ENCODE results near the gene VAC14. TPM values are rescaled to one million over a fixed set of nuclear protein-coding genes. Genes with fewer than 3 reads are reported as not detected.

The VAC14 gene
- total RNA-seq, 1 donor from 2014 or later, result 16.1 TPM

- H3K9ac ChIP-seq, result no peak overlapping the region
- peaks cover 31% of the 10 kb centered on the region for H3F3A ChIP-seq (ENCODE audit: low read depth)
- H3K36me3 ChIP-seq, result no peaks in the 10 kb centered on the region
- no peak overlapping the region for H2AFZ ChIP-seq (replicated peaks)
- H3K9me3 ChIP-seq (ENCODE audit: low read depth), result no peaks in the 10 kb centered on the region
- Mint-ChIP-seq H3K4me3 (no peak overlapping the region), H3K4me1 (peaks cover 56% of the 10 kb centered on the region), H3K27ac (peak overlapping the region; percentile 95), H3K27me3 (ENCODE audit: insufficient read depth, low read depth) (peaks cover 9% of the 10 kb centered on the region), H3K9me3 (no peaks in the 10 kb centered on the region), H3K36me3 (no peaks in the 10 kb centered on the region)
- no peak overlapping the region for H3K4me2 ChIP-seq
- no peaks in the 10 kb centered on the region for H3K79me2 ChIP-seq (ENCODE audit: low read depth)
- H3K4me3 ChIP-seq, result no peak overlapping the region
- H3K27ac ChIP-seq, result no peak overlapping the region
- peaks cover 42% of the 10 kb centered on the region for H3K4me1 ChIP-seq
- no peaks in the 10 kb centered on the region for H3K27me3 ChIP-seq
- TF ChIP-seq EZH2 (IDR thresholded peaks at IDR 0.05) (no peak), EZH2phosphoT487 (IDR thresholded peaks at IDR 0.05) (no peak), CTCF (IDR thresholded peaks at IDR 0.05) (no peak)
- peaks cover 10% of the 10 kb centered on the region for H4K20me1 ChIP-seq (ENCODE audit: low read depth)
- DNase-seq (ENCODE audit: low spot score), result peak; percentile 45
Measured at GRCh38 chr16:70691223-70692129, 109.5 kb downstream of the VAC14 start.

GRCh38 chr16:70689970-70690891 is 110.7 kb downstream of the VAC14 start:
- H3K4me1 Mint-ChIP-seq, result peaks cover 53% of the 10 kb centered on the region
- Histone ChIP-seq H4K20me1 (ENCODE audit: low read depth) (peaks cover 13% of the 10 kb centered on the region), H3K4me3 (no peak overlapping the region), H2AFZ (replicated peaks) (no peak overlapping the region), H3F3A (ENCODE audit: low read depth) (peaks cover 36% of the 10 kb centered on the region), H3K4me2 (no peak overlapping the region), H3K9ac (no peak overlapping the region), H3K27me3 (peaks cover 1% of the 10 kb centered on the region), H3K79me2 (ENCODE audit: low read depth) (peaks cover 3% of the 10 kb centered on the region), H3K36me3 (no peaks in the 10 kb centered on the region), H3K27ac (no peak overlapping the region), H3K4me1 (peaks cover 36% of the 10 kb centered on the region), H3K9me3 (ENCODE audit: low read depth) (no peaks in the 10 kb centered on the region)
- no peak for DNase-seq (ENCODE audit: low spot score)
- H3K27me3 Mint-ChIP-seq (ENCODE audit: insufficient read depth, low read depth), result peaks cover 11% of the 10 kb centered on the region
- peak overlapping the region; percentile 95 for H3K27ac Mint-ChIP-seq
- TF ChIP-seq EZH2phosphoT487 (IDR thresholded peaks at IDR 0.05) (no peak), EZH2 (IDR thresholded peaks at IDR 0.05) (no peak), CTCF (IDR thresholded peaks at IDR 0.05) (no peak)
- H3K4me3 Mint-ChIP-seq, result peak overlapping the region; percentile 53
- H3K36me3 Mint-ChIP-seq, result no peaks in the 10 kb centered on the region
- no peaks in the 10 kb centered on the region for H3K9me3 Mint-ChIP-seq

GRCh38 chr16:70689035-70689969 is 111.7 kb downstream of the VAC14 start:
- Histone ChIP-seq H3F3A (ENCODE audit: low read depth) (peaks cover 31% of the 10 kb centered on the region), H2AFZ (replicated peaks) (no peak overlapping the region), H3K4me2 (no peak overlapping the region), H3K36me3 (no peaks in the 10 kb centered on the region), H3K9ac (no peak overlapping the region), H3K4me1 (peaks cover 26% of the 10 kb centered on the region), H3K4me3 (no peak overlapping the region), H3K27ac (no peak overlapping the region), H3K27me3 (peaks cover 10% of the 10 kb centered on the region), H3K9me3 (ENCODE audit: low read depth) (no peaks in the 10 kb centered on the region), H4K20me1 (ENCODE audit: low read depth) (peaks cover 19% of the 10 kb centered on the region), H3K79me2 (ENCODE audit: low read depth) (peaks cover 10% of the 10 kb centered on the region)
- no peak overlapping the region for H3K4me3 Mint-ChIP-seq
- H3K27ac Mint-ChIP-seq, result no peak overlapping the region
- H3K27me3 Mint-ChIP-seq (ENCODE audit: insufficient read depth, low read depth), result peaks cover 11% of the 10 kb centered on the region
- no peaks in the 10 kb centered on the region for H3K9me3 Mint-ChIP-seq
- DNase-seq (ENCODE audit: low spot score), result no peak
- H3K36me3 Mint-ChIP-seq, result no peaks in the 10 kb centered on the region
- TF ChIP-seq EZH2phosphoT487 (IDR thresholded peaks at IDR 0.05), result no peak
- TF ChIP-seq CTCF (IDR thresholded peaks at IDR 0.05), result no peak
- TF ChIP-seq EZH2 (IDR thresholded peaks at IDR 0.05), result no peak
- H3K4me1 Mint-ChIP-seq, result peaks cover 45% of the 10 kb centered on the region
